ENCODE data around the gene SYNE2.

DNA sequence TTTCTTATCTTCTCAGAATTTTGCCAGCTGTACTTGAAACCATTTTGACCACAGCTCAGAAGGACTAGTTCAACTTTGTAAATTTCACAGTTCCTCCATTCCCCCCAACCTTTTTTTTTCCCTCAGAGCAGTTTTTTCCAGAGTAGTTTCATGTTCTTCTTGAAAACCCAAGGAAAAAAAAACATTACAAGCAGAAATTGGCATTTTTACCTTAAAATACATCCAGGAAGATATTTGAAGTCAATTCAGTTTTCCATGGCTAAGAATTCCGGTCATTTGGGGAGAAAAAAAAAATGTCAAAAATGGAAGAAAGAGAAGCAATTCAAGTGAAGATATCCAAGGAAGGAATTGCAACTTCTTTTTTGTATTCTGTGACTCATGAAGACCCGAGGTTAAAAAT, 39.5 kb downstream of the SYNE2 start:
- TF ChIP-seq, protein P1, sequence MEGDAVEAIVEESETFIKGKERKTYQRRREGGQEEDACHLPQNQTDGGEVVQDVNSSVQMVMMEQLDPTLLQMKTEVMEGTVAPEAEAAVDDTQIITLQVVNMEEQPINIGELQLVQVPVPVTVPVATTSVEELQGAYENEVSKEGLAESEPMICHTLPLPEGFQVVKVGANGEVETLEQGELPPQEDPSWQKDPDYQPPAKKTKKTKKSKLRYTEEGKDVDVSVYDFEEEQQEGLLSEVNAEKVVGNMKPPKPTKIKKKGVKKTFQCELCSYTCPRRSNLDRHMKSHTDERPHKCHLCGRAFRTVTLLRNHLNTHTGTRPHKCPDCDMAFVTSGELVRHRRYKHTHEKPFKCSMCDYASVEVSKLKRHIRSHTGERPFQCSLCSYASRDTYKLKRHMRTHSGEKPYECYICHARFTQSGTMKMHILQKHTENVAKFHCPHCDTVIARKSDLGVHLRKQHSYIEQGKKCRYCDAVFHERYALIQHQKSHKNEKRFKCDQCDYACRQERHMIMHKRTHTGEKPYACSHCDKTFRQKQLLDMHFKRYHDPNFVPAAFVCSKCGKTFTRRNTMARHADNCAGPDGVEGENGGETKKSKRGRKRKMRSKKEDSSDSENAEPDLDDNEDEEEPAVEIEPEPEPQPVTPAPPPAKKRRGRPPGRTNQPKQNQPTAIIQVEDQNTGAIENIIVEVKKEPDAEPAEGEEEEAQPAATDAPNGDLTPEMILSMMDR (IDR thresholded peaks at IDR 0.05) = no peak
- no peak for TF ChIP-seq POLR2A (IDR thresholded peaks at IDR 0.05; ENCODE audit: low read depth)
- TF ChIP-seq EP300 (IDR thresholded peaks at IDR 0.05) = no peak
- no peak for TF ChIP-seq POLR2AphosphoS5 (IDR thresholded peaks at IDR 0.05)

Data from esophagus muscularis mucosa (tissue), 4 donors.